ENCODE measurements around the gene PARD3B.
A peak's percentile ranks its signal among the peaks of the same experiment; 100 is the strongest.

The PARD3B gene

GRCh38 chr2:204663816-204664425, 118.6 kb downstream of the PARD3B start:
- DNase-seq, result no peak

GRCh38 chr2:204664708-204665121, 119.4 kb downstream of the PARD3B start:
- DNase-seq, result peak; percentile 71

DNA sequence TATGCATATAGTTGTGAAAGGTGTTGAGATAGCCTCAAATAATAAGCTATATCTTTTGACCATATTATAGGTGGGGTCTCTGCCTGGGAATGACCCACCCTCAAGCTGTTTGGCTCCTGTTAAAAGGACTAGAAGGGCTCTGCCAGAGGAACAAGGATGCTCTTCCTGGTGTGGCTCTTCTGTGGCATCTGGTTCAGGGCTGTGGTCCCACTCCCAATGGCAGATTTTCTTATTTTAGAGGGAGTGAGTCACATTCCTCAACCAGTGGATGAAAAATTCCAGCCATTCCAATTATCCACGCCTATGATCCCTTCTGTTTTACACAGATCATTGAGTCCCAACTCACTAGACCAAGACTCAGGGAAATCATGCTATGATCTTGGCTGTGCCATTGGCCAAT, 119.9 kb downstream of the PARD3B start:
- peak; percentile 81 for DNase-seq

DNA sequence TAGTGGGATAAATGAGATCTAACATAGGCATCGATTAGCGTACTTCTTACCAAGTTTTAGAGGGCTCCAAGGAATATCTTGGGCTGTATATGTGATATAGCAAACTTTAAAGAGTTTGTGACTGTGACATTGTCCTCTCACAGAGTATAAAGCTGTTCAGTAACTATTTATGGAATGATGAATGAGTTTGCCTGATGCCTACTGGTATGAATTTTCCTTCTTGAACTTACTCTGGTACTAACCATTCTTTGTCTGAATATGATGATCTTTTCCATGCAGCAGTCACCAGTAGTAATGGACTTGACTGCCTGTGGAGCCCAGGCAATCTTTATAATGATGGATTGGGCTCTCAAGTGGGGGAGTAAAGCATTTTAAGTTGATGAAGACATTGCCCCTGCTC, 120.5 kb downstream of the PARD3B start:
- no peak for DNase-seq

GRCh38 chr2:204667990-204668389, 122.7 kb downstream of the PARD3B start:
- no peak for DNase-seq

DNA sequence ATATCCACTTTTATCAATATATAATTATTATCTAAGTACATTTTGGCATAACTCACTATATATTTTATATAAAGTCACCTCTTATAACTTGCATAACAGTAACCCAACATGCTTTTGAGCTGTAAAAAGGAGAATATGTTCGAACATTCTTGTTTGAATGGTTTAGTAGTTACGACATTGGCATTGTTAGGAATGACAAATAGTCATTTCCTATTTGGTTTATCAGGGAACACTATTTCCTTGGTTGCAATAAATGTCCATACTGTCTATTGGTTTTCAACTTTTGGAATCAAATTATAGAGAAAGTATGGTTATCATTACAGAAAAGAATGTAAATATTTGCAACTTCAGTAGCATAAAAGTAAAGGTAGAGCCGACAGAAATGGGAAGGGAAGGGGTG, 124.1 kb downstream of the PARD3B start:
- DNase-seq, result no peak

- no peak for DNase-seq
These were observed 124.8 kb downstream of the PARD3B start for GRCh38 chr2:204670124-204670523.

DNA sequence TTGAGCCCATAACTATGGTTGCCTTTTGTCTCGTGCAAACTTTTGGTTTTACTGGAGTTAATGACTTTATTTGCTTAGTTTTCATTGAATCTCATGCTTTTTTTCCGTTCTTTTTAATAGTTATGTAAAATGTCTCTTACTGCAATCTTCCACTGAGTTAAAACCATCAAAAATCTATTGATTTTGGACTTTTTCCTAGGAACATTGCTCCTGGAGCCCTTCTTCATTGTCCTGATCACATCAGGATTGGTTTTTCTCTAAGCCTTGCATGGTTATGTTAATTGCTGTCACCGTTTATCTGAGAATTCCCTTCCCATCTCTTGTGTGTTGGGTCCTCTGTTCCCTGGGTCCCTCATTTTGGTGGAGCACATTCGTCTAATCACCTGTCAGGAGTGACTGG, 125.5 kb downstream of the PARD3B start:
- no peak for DNase-seq

- no peak for DNase-seq
These were observed 127.5 kb downstream of the PARD3B start for GRCh38 chr2:204672772-204673171.

- peak; percentile 68 for DNase-seq
These were observed 128.6 kb downstream of the PARD3B start for GRCh38 chr2:204673877-204674276.

DNA sequence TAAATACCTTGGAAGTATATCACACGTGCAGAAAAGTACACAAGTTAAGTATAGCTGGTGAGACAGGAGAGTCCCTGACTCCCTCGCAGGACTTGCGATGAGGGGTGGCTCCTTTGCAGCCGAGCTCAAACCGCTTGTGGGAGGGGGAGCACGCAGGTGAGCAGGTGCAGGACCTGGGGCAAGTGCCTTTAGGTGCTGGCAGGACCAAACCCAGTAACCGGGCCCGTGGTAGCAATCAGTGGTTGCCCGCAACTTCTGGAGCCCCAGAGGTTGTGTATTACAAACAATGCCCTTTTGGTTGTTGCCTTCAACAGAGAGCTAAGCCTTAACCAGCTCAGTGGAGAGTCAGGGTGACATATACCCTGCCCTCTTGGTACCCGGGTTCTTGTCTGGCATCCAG, 132.8 kb downstream of the PARD3B start:
- DNase-seq, result no peak

DNA sequence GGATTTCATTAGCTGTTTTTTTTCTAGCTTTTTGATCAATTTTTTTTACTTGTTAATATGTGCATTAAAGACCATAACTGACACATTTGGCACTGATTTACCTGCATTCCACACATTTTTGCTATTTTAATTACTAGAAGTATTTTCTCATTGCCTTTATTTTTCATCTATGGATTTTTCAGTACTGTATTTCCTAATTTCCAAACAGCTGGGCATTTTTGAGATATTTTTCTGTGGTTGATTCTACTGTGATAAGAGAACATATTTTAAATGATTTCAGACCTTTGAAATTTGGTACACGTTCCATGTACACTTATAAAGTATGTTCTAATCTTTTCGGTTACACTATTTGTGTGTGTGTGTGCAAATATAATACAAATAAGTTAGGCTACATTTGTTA, 135.3 kb downstream of the PARD3B start:
- DNase-seq, result peak; percentile 39

DNA sequence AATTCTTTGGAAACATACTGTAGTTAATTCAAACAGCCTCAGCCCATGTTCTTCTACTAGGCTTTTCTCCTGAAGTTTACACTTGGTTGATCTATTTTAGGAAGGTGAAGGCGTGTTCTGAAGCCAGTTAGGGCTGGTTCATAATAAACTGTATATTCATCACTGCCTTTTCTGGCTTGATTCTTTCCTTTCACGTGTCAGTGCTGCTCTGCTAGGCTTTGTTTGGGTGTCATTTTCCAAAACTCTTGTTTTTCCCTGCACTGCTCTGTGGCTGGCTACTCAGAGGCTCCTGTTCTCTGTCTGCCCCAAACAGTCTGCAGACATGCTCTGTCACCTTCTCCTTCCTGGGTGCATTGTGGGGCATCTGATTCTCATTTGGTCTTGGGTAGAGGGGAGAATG, 136.1 kb downstream of the PARD3B start:
- no peak for DNase-seq

DNA sequence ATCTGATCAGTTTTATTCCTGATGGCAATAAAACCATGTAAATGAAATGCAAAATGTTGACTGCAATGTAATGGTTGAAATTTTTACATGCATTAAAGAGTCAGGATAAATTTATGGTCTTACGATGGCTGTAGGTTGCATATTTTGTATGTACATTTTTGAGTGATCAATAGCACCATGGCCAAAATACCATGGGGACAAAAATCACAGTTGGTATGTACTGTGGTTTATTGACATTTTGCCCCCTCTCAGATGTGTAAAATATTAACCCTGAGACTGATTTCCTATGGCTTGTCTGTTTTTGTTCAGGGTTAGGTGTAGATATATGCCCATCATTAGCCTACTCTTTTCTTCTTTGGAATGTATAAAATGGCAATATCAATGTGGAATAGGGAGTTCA, 138.1 kb downstream of the PARD3B start:
- DNase-seq, result no peak

GRCh38 chr2:204686406-204686805, 141.1 kb downstream of the PARD3B start:
- peak; percentile 46 for DNase-seq

DNA sequence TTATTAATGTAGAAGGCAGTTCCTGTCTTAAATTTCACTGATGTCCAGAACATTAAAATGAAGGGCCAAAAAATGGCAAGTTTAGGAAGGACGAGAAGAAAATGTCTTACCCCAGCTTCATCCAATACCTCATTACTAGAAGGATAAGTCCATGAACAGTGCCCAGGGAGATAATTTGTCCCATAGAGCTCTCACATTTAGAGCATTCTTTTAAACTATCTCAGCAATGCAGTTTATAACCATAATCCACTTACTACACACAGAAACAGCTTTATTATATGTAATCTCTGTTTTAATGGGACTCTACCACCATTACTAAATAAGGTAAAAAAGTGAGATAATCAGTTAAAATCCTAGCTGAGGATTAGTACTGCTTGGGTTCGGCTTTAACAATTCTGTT, 142.5 kb downstream of the PARD3B start:
- DNase-seq, result no peak

DNA sequence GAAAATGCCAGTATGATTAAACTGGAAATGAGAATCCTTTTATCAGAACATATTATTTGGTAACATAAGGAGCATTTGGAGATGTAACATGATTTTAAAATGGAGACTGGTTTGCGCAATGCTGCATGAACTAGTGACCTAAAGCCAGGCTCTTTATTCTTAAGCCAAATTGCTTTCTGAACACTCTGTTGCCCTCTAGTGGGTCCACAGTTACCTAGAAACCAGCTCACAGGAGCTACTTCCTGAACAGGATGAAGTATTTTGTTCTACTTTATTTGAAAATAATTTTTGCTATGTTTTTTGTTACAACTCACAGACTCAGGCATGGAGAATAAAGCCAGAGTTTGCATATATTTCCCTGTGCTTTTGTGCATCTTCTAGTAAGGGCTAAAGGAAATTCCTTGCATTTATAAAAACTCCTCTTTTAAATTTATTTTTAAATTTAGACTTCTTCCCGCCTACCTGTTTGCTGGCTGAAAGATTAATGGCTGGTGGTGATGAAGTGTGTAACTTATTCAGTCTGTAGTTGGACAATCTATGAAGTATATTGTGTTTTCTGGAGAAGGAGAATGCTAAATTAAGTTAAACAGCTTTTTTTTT, 146.7 kb downstream of the PARD3B start:
- DNase-seq, result peak; percentile 80

DNA sequence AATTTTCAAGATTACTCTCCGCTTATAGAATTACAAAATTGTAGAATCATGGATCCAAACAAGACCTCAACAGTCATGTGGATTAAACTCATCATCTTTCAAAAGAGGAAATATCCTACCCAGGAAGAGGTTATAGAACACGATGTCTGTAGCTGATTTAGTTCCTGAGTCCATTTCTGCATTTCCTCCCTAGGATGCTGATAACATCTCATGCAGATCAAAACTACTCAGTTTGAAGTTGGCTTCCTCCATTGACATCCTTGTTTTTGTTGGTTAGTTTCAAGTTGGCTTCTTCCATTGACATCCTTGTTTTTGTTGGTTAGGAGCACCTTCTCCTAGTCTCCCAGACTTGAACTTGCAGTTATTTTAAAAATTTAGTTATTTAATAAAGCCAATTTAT, 147.5 kb downstream of the PARD3B start:
- DNase-seq, result no peak

DNA sequence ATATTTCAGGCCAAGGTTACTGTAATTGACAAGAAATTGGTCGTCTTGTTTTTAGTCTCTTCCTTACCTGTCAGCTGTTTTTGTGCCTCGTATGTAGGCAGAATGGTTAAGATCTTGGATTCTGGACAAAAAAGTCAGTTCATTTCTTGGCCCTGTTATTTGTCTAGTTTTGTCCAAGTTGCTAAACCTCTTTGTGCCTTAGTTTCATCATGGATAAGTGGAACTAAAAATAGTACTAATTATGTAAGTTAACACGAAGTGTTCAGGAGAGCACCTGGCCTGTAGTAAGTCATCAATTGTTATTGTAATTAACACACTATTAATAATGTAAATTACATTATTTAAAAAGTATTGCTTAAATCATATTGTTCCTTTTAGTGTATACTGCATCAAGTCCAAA, 148.0 kb downstream of the PARD3B start:
- no peak for DNase-seq

- DNase-seq, result peak; percentile 71
These were observed 150.2 kb downstream of the PARD3B start for GRCh38 chr2:204695506-204695905.

DNA sequence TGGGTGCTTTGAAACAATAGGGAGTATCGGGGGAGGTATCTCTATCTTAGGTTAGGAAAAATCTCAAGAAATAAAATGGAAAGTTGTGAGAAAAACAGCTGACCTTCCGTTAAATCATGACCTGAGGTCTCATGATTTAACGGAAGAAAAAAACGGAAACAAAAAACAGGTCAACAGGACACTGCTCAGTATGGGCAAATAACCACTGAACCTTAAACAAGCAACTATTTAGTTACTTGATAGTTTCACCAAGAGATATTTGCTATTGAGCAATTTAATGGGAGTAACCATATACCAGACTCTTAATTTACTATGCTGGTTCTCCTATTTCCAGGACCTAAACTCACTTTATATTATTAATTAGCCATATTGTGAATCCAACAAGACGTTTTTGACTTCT, 150.8 kb downstream of the PARD3B start:
- no peak for DNase-seq

GRCh38 chr2:204705243-204705932, 160.1 kb downstream of the PARD3B start:
- DNase-seq, result peak; percentile 3

DNA sequence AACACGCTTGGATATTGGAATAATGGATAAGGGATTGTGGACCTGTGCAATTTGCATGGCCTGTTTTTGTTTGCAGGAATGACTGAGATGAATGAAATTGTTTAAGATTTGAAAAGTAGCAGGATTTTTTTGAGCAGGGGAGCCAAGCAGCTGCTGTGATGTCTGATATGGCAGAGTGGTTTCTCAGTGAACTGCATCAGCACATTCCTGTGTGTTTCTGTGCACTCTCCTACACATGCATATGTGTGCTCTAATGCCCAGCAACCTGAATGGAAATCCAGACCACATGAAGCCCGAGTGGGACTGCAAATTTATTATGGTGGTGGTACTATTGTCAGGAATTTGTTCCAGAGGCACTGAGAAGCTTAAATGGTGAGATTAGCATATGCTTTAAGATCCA, 161.7 kb downstream of the PARD3B start:
- no peak for DNase-seq

DNA sequence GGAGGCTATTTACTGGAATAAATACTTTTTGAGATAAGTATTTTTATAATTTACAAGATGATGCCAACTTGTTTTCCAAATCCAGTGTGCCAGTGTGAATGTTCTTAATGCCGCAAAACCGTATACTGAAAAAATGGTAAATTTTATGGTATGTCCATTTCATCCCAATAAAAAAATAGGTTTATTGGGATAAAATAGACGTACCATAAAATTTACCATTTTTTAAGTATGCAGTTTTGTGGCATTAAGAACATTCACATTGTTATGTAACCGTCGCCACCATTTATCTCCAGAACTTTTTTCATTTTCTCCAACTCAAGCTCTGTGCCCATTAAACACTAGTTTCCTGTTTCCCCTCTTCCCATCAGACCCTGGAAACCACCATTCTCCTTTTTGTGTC, 167.9 kb downstream of the PARD3B start:
- no peak for DNase-seq

DNA sequence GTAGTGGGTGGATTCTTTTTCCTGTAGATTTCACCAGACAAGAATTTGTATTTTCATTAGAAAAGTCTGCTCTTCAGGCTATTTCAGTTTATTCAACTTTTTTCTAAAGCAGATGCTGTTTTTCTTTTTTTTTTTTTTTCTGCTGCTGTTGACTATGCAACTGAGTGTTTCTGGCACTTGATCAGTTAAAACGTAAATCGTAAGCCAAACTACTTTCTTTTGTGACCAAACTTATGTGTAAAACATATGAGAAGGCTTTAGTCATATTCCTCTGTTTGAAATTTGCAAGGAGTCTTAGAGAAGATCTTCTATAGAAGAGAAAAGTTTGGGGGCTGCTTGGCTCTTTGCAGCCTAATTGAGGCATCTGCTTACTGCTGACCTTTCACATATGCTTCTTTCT, 170.1 kb downstream of the PARD3B start:
- DNase-seq, result no peak

All from fibroblast of skin of right quadriceps (primary cell).